HepG2 (cell line): ENCODE data around the gene RHBDD3. TPM values are rescaled to one million over a fixed set of nuclear protein-coding genes. Genes with fewer than 3 reads are reported as not detected.

Experiments
- HMGA1 ChIP-seq: sonication (generic); formaldehyde crosslinking; conservative IDR thresholded peaks from 2 replicates; pipeline ENCODE4 v1.4.0; 2020; ENCODE audit warnings: missing genetic modification reagents
- HNF4A ChIP-seq: sonication (generic); formaldehyde crosslinking; IDR thresholded peaks from 2 replicates; pipeline ENCODE4 v1.4.0; 2020; ENCODE audit warnings: missing genetic modification reagents
- KDM5A ChIP-seq: fragments of 200-600 bp; sonication (generic); IDR thresholded peaks from 2 replicates; pipeline ENCODE4 v1.7.0; 2018; ENCODE audit warnings: antibody characterized with exemption, mild to moderate bottlenecking, low read length, borderline replicate concordance
- MED1 ChIP-seq: sonication (generic); formaldehyde crosslinking; IDR thresholded peaks from 2 replicates; pipeline ENCODE4 v1.4.0; 2020; ENCODE audit warnings: missing genetic modification reagents
- MXI1 ChIP-seq: IDR thresholded peaks from 3 replicates; pipeline ENCODE4 v1.6.1; 2012; ENCODE audit warnings: low read depth, low read length, inconsistent platforms, borderline replicate concordance
- PAF1 ChIP-seq: IDR thresholded peaks from 2 replicates; pipeline ENCODE4 v1.6.1; 2016; ENCODE audit warnings: missing genetic modification reagents, missing compliant biosample characterization
- PCBP2 ChIP-seq: fragments of 200-400 bp; formaldehyde crosslinking; optimal IDR thresholded peaks from 2 replicates; pipeline ENCODE3; 2018; ENCODE audit warnings: low read length, low read depth; ENCODE audit not compliant: poor library complexity, severe bottlenecking
- SIX4 ChIP-seq: sonication (generic); formaldehyde crosslinking; IDR thresholded peaks from 2 replicates; pipeline ENCODE4 v1.4.0; 2020; ENCODE audit warnings: missing genetic modification reagents
- ZNF20 ChIP-seq: sonication (generic); formaldehyde crosslinking; IDR thresholded peaks from 2 replicates; pipeline ENCODE4 v1.4.0; 2020; ENCODE audit warnings: mild to moderate bottlenecking, moderate library complexity, missing genetic modification reagents
- ZNF468 ChIP-seq: sonication (generic); formaldehyde crosslinking; IDR thresholded peaks from 2 replicates; pipeline ENCODE4 v1.8.0; 2022; ENCODE audit warnings: mild to moderate bottlenecking, moderate library complexity, missing genetic modification reagents
- ZNF746 ChIP-seq: sonication (generic); formaldehyde crosslinking; IDR thresholded peaks from 2 replicates; pipeline ENCODE4 v1.8.0; 2022; ENCODE audit warnings: mild to moderate bottlenecking, missing genetic modification reagents
- ZNF749 ChIP-seq: sonication (generic); formaldehyde crosslinking; IDR thresholded peaks from 2 replicates; pipeline ENCODE4 v1.8.0; 2022; ENCODE audit warnings: mild to moderate bottlenecking, missing genetic modification reagents, moderate library complexity, borderline replicate concordance
- ZNF777 ChIP-seq: sonication (generic); formaldehyde crosslinking; IDR thresholded peaks from 2 replicates; pipeline ENCODE4 v1.4.0; 2020; ENCODE audit warnings: missing genetic modification reagents
- polyA plus RNA-seq, 8 experiments: library from polyadenylated mRNA; depleted of rRNA in 3 of 8; stranded (reverse) in 7 of 8; unstranded in 1 of 8; fragments of >200 nt; fragmentation: Illumina TruSeq in 4 of 8; extraction: Trizol in 4 of 8; gene quantifications; 2 replicates each; pipeline versions ENCODE4 v1.2.1 to v1.2.3, GENCODE V29; 2011 to 2016; ENCODE audit warnings: low read depth in 4 of 8, missing spikeins in 1 of 8, mixed read lengths in 1 of 8; ENCODE audit not compliant: insufficient read depth in 1 of 8
- total RNA-seq, 5 experiments: library from RNA; depleted of rRNA; stranded (reverse); fragments of >200 nt; fragmentation: Illumina TruSeq; extraction: Trizol; gene quantifications; 2 replicates each; pipeline ENCODE4 v1.2.3, GENCODE V29; 2016; ENCODE audit warnings: low read depth in 1 of 5
- TF ChIP-seq, protein P1 (sequence below): sonication (generic); formaldehyde crosslinking; IDR thresholded peaks from 2 replicates; pipeline ENCODE4 v1.4.0; 2020; ENCODE audit warnings: missing genetic modification reagents
- TF ChIP-seq, protein P2 (sequence below): sonication (generic); formaldehyde crosslinking; IDR thresholded peaks from 2 replicates; pipeline ENCODE4 v1.4.0; 2020; ENCODE audit warnings: missing genetic modification reagents, borderline replicate concordance
- TF ChIP-seq, protein P3 (sequence below): sonication (generic); formaldehyde crosslinking; IDR thresholded peaks from 2 replicates; pipeline ENCODE4 v1.4.0; 2020; ENCODE audit warnings: missing genetic modification reagents
- TF ChIP-seq, protein P4 (sequence below): sonication (generic); formaldehyde crosslinking; IDR thresholded peaks from 2 replicates; pipeline ENCODE4 v1.4.0; 2020; ENCODE audit warnings: mild to moderate bottlenecking, missing genetic modification reagents
- TF ChIP-seq, protein P5 (sequence below): sonication (generic); formaldehyde crosslinking; conservative IDR thresholded peaks from 2 replicates; pipeline ENCODE4 v1.5.0; 2020; ENCODE audit warnings: missing genetic modification reagents
- TF ChIP-seq, protein P6 (sequence below): sonication (generic); IDR thresholded peaks from 2 replicates; pipeline ENCODE4 v1.6.1; 2016; ENCODE audit warnings: low read depth, borderline replicate concordance
- TF ChIP-seq, protein P7 (sequence below): sonication (generic); formaldehyde crosslinking; IDR thresholded peaks from 2 replicates; pipeline ENCODE4 v1.5.0; 2020; ENCODE audit warnings: mild to moderate bottlenecking, missing genetic modification reagents, borderline replicate concordance

RHBDD3 gene
- total and polyA plus RNA-seq, 2 of the 13 experiments (the other 11 are each of a cell fraction or from before 2014, with no cell fraction given), result 12.1 to 26.7 TPM

DNA sequence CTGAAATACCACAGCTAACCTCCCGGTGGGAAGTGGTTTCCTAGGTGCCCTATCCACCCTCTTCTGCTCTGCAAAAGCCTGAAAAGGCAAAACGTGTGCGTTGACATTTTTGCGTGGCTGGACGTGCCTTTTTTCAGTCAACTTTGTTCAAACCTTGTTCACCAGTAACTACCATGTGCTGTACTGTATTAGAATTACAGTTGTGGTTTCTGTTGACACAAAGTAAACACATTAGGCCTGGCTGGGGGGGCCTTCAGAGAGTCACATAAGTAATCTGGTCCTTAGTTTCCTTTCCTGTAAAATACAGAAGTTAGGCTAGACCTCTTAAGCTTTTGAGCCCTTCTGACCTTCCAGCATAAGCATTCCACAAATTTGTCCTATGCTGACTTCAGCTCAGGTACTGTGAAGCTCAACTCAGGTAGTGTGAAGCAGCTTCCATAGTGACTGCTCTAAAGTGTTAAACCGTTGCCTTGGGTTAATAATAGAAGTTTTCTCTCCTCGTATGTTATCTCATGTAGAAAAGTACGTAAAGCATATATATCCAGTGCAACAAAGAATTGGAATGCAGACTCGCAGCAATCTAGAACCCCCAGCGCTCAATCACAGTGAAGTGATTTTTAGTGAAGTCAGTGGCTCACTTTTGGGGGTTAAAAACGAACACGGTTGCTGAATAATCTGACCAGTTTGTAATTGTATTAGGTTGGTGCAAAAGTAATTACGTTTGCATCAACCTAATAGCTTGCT, 2.1 kb upstream of the RHBDD3 start (continued):
- TF ChIP-seq, protein P1, sequence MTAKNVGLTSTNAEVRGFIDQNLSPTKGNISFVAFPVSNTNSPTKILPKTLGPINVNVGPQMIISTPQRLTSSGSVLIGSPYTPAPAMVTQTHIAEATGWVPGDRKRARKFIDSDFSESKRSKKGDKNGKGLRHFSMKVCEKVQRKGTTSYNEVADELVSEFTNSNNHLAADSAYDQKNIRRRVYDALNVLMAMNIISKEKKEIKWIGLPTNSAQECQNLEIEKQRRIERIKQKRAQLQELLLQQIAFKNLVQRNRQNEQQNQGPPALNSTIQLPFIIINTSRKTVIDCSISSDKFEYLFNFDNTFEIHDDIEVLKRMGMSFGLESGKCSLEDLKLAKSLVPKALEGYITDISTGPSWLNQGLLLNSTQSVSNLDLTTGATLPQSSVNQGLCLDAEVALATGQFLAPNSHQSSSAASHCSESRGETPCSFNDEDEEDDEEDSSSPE, result no peak
- 0 out of 2 replicates have a peak, but pooled peaks have one; percentile 8 for TF ChIP-seq KDM5A
- TF ChIP-seq, protein P2, sequence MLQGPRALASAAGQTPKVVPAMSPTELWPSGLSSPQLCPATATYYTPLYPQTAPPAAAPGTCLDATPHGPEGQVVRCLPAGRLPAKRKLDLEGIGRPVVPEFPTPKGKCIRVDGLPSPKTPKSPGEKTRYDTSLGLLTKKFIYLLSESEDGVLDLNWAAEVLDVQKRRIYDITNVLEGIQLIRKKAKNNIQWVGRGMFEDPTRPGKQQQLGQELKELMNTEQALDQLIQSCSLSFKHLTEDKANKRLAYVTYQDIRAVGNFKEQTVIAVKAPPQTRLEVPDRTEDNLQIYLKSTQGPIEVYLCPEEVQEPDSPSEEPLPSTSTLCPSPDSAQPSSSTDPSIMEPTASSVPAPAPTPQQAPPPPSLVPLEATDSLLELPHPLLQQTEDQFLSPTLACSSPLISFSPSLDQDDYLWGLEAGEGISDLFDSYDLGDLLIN (CRISPR knock-in tag), result no peak
- TF ChIP-seq, protein P3, sequence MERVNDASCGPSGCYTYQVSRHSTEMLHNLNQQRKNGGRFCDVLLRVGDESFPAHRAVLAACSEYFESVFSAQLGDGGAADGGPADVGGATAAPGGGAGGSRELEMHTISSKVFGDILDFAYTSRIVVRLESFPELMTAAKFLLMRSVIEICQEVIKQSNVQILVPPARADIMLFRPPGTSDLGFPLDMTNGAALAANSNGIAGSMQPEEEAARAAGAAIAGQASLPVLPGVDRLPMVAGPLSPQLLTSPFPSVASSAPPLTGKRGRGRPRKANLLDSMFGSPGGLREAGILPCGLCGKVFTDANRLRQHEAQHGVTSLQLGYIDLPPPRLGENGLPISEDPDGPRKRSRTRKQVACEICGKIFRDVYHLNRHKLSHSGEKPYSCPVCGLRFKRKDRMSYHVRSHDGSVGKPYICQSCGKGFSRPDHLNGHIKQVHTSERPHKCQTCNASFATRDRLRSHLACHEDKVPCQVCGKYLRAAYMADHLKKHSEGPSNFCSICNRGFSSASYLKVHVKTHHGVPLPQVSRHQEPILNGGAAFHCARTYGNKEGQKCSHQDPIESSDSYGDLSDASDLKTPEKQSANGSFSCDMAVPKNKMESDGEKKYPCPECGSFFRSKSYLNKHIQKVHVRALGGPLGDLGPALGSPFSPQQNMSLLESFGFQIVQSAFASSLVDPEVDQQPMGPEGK, result peak; percentile 62
- TF ChIP-seq, protein P4, sequence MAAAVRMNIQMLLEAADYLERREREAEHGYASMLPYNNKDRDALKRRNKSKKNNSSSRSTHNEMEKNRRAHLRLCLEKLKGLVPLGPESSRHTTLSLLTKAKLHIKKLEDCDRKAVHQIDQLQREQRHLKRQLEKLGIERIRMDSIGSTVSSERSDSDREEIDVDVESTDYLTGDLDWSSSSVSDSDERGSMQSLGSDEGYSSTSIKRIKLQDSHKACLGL (CRISPR knock-in tag), result no peak
- TF ChIP-seq ZNF468 (CRISPR knock-in tag), result no peak
- TF ChIP-seq HNF4A, result no peak
- no peak for TF ChIP-seq ZNF746 (CRISPR knock-in tag)
- TF ChIP-seq, protein P5, sequence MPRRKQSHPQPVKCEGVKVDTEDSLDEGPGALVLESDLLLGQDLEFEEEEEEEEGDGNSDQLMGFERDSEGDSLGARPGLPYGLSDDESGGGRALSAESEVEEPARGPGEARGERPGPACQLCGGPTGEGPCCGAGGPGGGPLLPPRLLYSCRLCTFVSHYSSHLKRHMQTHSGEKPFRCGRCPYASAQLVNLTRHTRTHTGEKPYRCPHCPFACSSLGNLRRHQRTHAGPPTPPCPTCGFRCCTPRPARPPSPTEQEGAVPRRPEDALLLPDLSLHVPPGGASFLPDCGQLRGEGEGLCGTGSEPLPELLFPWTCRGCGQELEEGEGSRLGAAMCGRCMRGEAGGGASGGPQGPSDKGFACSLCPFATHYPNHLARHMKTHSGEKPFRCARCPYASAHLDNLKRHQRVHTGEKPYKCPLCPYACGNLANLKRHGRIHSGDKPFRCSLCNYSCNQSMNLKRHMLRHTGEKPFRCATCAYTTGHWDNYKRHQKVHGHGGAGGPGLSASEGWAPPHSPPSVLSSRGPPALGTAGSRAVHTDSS (CRISPR knock-in tag), result no peak
- TF ChIP-seq, protein P6, sequence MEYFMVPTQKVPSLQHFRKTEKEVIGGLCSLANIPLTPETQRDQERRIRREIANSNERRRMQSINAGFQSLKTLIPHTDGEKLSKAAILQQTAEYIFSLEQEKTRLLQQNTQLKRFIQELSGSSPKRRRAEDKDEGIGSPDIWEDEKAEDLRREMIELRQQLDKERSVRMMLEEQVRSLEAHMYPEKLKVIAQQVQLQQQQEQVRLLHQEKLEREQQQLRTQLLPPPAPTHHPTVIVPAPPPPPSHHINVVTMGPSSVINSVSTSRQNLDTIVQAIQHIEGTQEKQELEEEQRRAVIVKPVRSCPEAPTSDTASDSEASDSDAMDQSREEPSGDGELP, result no peak
- TF ChIP-seq PAF1 (CRISPR knock-in tag), result 0 out of 2 replicates have a peak, but pooled peaks have one; percentile 23
- TF ChIP-seq MED1 (CRISPR knock-in tag), result peak; percentile 16; the same call in 1 of the 2 replicates
- TF ChIP-seq PCBP2, result no peak
- no peak for TF ChIP-seq ZNF777 (CRISPR knock-in tag)
- TF ChIP-seq ZNF20 (CRISPR knock-in tag), result peak; percentile 77; the same call in 1 of the 2 replicates
- no peak for TF ChIP-seq SIX4
- TF ChIP-seq MXI1, result peak; percentile 40; the same call in 1 of the 3 replicates
- no peak for TF ChIP-seq HMGA1 (CRISPR knock-in tag)
- TF ChIP-seq, protein P7, sequence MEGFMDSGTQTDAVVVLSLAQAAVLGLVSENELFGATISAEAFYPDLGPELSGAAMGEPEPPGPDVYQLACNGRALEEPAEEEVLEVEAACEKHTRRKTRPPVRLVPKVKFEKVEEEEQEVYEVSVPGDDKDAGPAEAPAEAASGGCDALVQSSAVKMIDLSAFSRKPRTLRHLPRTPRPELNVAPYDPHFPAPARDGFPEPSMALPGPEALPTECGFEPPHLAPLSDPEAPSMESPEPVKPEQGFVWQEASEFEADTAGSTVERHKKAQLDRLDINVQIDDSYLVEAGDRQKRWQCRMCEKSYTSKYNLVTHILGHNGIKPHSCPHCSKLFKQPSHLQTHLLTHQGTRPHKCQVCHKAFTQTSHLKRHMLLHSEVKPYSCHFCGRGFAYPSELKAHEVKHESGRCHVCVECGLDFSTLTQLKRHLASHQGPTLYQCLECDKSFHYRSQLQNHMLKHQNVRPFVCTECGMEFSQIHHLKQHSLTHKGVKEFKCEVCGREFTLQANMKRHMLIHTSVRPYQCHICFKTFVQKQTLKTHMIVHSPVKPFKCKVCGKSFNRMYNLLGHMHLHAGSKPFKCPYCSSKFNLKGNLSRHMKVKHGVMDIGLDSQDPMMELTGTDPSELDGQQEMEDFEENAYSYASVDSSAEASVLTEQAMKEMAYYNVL (CRISPR knock-in tag), result no peak
- no peak for TF ChIP-seq ZNF749 (CRISPR knock-in tag)
